Aorta (tissue), 5 donors: ENCODE data around the gene NPR1. TPM values are rescaled to one million over a fixed set of nuclear protein-coding genes. Genes with fewer than 3 reads are reported as not detected.
A peak's percentile ranks its signal among the peaks of the same experiment; 100 is the strongest.

ENCODE experiments used
- ATAC-seq: fragments of 200-7000 bp; cut with Tn5 transposase; one replicate; pipeline ENCODE4 v1.9.1; 2022; ENCODE audit warnings: moderate library complexity; ENCODE audit not compliant: low FRiP score
- DNase-seq, 2 donors: peaks; one replicate each; pipeline ENCODE4 v3.0.0-alpha.2; 2020
- H3K27ac ChIP-seq, 2 donors: one replicate each; pipeline ENCODE4 v1.5.1; 2013; ENCODE audit warnings: low read length in 2 of 2, mild to moderate bottlenecking in 2 of 2, moderate library complexity in 2 of 2, control low read depth in 1 of 2, inconsistent platforms in 1 of 2, low read depth in 1 of 2
- H3K27me3 ChIP-seq, 2 donors: one replicate each; pipeline ENCODE4 v1.6.1; 2013; ENCODE audit warnings: control low read depth in 1 of 2, low read length in 1 of 2, mild to moderate bottlenecking in 1 of 2, moderate library complexity in 1 of 2; ENCODE audit not compliant: insufficient read depth in 2 of 2, control insufficient read depth in 1 of 2
- H3K36me3 ChIP-seq, 2 donors: one replicate each; pipeline ENCODE4 v1.6.1; 2013; ENCODE audit warnings: control low read depth in 1 of 2, low read length in 1 of 2, mild to moderate bottlenecking in 1 of 2; ENCODE audit not compliant: insufficient read depth in 2 of 2, control insufficient read depth in 1 of 2
- H3K4me1 ChIP-seq, 2 donors: one replicate each; pipeline ENCODE4 v1.6.1; 2013; ENCODE audit warnings: low read length in 2 of 2, control low read depth in 1 of 2, mild to moderate bottlenecking in 1 of 2, moderate library complexity in 1 of 2; ENCODE audit not compliant: insufficient read depth in 2 of 2, control insufficient read depth in 1 of 2
- H3K4me3 ChIP-seq, 2 donors: one replicate each; pipeline ENCODE4 v1.5.1; 2013; ENCODE audit warnings: low read length in 2 of 2, control low read depth in 1 of 2, mild to moderate bottlenecking in 1 of 2
- H3K9me3 ChIP-seq: one replicate; pipeline ENCODE4 v1.6.1; 2013; ENCODE audit warnings: mild to moderate bottlenecking, low read length; ENCODE audit not compliant: control insufficient read depth
- WGBS, 2 donors: extraction: QIAGEN DNeasy Blood & Tissue Kit; methylation state at CpG; one replicate each; pipeline ENCODE4 v1.1.7; 2013; 5-methylcytosine and 5-hydroxymethylcytosine counted together
- intact Hi-C, 2 donors: fragments of 100-400 bp; cut with DNase I; formaldehyde crosslinking; loops; one replicate each; pipeline versions ENCODE4 v1.14.2 to v1.15.0; 2022
- long read RNA-seq, 2 donors: library from polyadenylated mRNA; unstranded; transcript quantifications; one replicate each; pipeline ENCODE4 v2.0.0, GENCODE V29; 2020 to 2021
- polyA plus RNA-seq, 2 donors: library from polyadenylated mRNA; stranded (reverse); fragments of 200-250 nt; gene quantifications; one replicate each; pipeline ENCODE4 v1.2.3, GENCODE V29; 2013
- total RNA-seq, 2 donors: library from RNA; stranded (reverse); fragmentation: NEBNext Ultra II Directional; extraction: Animal tissue kit (Norgen Biotek cat#: 25700); gene quantifications; one replicate each; pipeline ENCODE4 v1.2.1, GENCODE V29; 2021
- donor health status: healthy with polysubstance abuse.
- donor health status: Bipolar disorder and iron deficiency.
- donor health status: DM: no; HTN: no; CAD: no.
- donor health status: DM: no; HTN: no; CAD: no.
- donor health status: DM: yes; HTN: yes; CAD: no.

The NPR1 gene
- total RNA-seq (100 to 1,000 TPM; 116 to 168 TPM), polyA plus RNA-seq (100 to 1,000 TPM in 1 of 2 donors, 10 to 100 TPM in 1; 39.4 to 110 TPM)
- long read RNA-seq, donor 1, full-length matches to known transcripts: 115 of 316 reads
- long read RNA-seq, donor 1, partial matches to known transcripts: 166 of 316 reads
- long read RNA-seq, donor 1, other reads (novel, unspliced or antisense): 35 of 316 reads
- long read RNA-seq, donor 2, full-length matches to known transcripts: 56 of 120 reads
- long read RNA-seq, donor 2, partial matches to known transcripts: 41 of 120 reads
- long read RNA-seq, donor 2, other reads (novel, unspliced or antisense): 23 of 120 reads

DNA sequence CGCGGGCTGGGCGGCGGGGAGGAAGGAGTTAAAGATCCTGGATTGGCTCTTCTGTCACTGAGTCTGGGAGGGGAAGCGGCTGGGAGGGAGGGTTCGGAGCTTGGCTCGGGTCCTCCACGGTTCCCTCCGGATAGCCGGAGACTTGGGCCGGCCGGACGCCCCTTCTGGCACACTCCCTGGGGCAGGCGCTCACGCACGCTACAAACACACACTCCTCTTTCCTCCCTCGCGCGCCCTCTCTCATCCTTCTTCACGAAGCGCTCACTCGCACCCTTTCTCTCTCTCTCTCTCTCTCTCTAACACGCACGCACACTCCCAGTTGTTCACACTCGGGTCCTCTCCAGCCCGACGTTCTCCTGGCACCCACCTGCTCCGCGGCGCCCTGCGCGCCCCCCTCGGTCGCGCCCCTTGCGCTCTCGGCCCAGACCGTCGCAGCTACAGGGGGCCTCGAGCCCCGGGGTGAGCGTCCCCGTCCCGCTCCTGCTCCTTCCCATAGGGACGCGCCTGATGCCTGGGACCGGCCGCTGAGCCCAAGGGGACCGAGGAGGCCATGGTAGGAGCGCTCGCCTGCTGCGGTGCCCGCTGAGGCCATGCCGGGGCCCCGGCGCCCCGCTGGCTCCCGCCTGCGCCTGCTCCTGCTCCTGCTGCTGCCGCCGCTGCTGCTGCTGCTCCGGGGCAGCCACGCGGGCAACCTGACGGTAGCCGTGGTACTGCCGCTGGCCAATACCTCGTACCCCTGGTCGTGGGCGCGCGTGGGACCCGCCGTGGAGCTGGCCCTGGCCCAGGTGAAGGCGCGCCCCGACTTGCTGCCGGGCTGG is at the start of gene NPR1:
NPR1 (plus strand) TSS at position 170 of the 818 bp plus-strand sequence; CDS start at position 591, 421 bp downstream.
- DNase-seq (peak; percentile 87 to 93), ATAC-seq (peak; percentile 88)
- Histone ChIP-seq H3K4me1 (no peaks in the 10 kb centered on the region), H3K27me3 (no peaks in the 10 kb centered on the region), H3K4me3 (peak within 1 kb of the TSS; percentile 30 to 79), H3K9me3 (no peaks in the 10 kb centered on the region), H3K36me3 (peaks cover 4 to 7% of the 10 kb centered on the region in 2 donors), H3K27ac (peak within 1 kb of the TSS; percentile 17 to 63)
- 0% methylated on average over 66 to 78 of the region's 78 CpGs for WGBS, 2 donors
- intact Hi-C loops: loop anchor here (1.0 to 10.0 kb wide), 6 partner anchors 71 to 309 kb away; partner anchors contain the start of gene RAB13 (in 1 of the 2)

DNA sequence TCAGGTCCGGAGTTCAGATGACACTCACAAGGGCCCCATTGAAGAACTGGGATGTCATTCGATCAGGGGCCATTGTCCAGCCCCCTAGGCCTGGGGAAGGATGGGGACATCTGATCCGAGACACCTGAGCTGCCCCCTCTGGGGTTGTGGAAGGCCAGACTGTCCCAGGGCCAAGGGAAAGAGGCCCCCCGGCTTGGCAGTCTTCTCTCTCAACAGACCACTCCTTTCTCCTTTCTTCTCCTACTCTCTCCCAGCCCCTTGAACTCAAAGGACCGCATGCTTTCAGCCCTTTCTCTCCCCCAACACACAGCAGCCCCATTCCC is 49.2 kb upstream of the NPR1 start:
- Histone ChIP-seq H3K9me3 (no peaks in the 10 kb centered on the region), H3K27ac (no peak overlapping the region), H3K36me3 (no peaks in the 10 kb centered on the region), H3K4me1 (no peaks in the 10 kb centered on the region), H3K27me3 (no peaks in the 10 kb centered on the region), H3K4me3 (no peak overlapping the region)
- WGBS, 2 donors: 68 to 81% methylated on average over 5 of the region's 5 CpGs
- ATAC-seq (no peak), DNase-seq (peak in 1 of 2 donors; percentile 41)
- intact Hi-C loops: loop anchor here in 1 of 2 donors (5.0 kb wide), 1 partner anchor 122 kb away; no protein-coding TSS in a partner anchor

DNA sequence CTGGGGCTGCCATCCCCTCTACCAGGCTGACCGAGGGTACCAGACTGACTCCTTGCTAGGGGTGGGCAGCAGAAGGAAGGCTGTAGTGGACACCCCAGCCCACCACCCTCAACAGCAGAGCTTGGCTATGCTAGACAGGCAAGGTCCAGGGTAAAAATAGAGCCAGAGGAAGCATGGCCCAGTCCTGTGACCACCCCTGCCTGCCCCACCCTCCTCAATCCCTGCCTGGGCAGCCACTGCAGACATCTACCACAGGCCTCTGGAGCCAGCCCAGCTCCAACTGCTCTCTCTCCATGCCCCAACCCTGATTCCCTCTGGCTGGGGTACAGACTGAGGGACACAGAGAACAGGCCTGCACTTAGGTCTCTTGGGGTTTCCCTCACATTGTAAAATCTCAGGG is 48.5 kb upstream of the NPR1 start:
- 71 to 73% methylated on average over 1 of the region's 1 CpG for WGBS, 2 donors
- no peaks in the 10 kb centered on the region for H3K4me1 ChIP-seq
- intact Hi-C loops: loop anchor here in 1 of 2 donors (5.0 kb wide), 1 partner anchor 123 kb away; no protein-coding TSS in a partner anchor

DNA sequence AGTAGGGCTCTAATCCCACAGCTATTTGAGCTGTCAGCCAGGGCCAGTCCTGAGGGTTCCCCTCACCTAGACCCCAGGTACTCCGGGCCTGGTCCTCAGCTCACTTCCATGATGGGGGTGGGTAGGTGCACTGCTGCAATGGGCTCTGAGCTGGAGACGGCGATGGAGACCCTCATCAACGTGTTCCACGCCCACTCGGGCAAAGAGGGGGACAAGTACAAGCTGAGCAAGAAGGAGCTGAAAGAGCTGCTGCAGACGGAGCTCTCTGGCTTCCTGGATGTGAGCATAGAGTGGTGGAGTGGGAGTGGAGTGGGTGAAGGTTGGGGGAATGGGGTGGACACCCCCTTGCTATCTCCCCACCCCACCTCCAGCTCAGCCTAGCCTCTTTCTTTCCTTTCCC is 48.1 kb upstream of the NPR1 start:
- no peaks in the 10 kb centered on the region for H3K36me3 ChIP-seq
- H3K4me1 ChIP-seq: no peaks in the 10 kb centered on the region
- intact Hi-C loops: no loop called here
- ATAC-seq (no peak), DNase-seq (peak in 1 of 2 donors; percentile 70)
- no peaks in the 10 kb centered on the region for H3K27me3 ChIP-seq
- 73 to 77% methylated on average over 7 of the region's 7 CpGs for WGBS, 2 donors
- H3K9me3 ChIP-seq: no peaks in the 10 kb centered on the region
- no peak overlapping the region for H3K27ac ChIP-seq
- no peak overlapping the region for H3K4me3 ChIP-seq

More for the DNA sequence above, 48.5 kb upstream of the NPR1 start:
- H3K4me3 ChIP-seq: no peak overlapping the region
- no peak for ATAC-seq
- H3K27me3 ChIP-seq: no peaks in the 10 kb centered on the region
- DNase-seq: peak; percentile 60 to 65
- no peaks in the 10 kb centered on the region for H3K9me3 ChIP-seq
- H3K36me3 ChIP-seq: no peaks in the 10 kb centered on the region
- H3K27ac ChIP-seq: peak overlapping the region in 1 of 2 donors; percentile 6

DNA sequence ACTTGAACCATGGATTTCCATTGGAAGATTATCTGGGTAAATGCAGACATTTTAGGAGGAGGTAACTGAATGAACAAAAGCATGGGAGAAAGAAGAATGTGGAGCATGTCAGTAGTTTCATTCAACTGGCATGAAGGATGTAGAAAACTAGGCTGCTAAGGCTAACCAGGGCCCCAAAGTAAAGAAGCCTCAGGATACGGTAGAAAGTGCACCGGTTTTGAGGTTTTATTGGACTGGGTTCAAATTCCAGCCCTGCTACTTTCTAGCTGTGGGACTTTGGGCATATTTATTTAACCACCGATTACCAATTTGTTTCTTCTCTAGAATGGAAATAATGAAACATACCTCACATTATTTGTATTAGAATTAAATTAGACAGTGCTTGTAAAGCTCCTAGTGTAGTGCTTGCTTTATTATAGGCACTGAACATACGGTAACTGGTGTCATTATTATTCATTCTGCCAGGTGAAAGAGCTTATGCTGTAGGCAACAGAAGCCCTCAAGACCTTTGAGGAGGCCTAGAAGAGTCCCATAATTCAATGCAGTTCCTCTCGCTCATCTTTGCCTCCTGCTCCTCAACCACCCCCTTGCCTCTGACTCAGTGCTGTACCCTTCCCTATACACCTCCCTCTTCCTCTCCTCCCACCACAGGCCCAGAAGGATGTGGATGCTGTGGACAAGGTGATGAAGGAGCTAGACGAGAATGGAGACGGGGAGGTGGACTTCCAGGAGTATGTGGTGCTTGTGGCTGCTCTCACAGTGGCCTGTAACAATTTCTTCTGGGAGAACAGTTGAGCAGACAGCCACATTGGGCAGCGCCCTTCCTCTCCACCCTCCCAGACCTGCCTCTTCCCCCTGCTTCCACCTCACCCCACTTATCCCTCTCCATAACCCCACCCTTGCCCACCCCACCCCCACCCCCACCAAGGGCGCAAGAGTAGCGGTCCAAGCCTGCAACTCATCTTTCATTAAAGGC is 47.2 kb upstream of the NPR1 start:
- Histone ChIP-seq H3K27me3 (no peaks in the 10 kb centered on the region), H3K36me3 (no peaks in the 10 kb centered on the region), H3K4me1 (no peaks in the 10 kb centered on the region), H3K9me3 (no peaks in the 10 kb centered on the region), H3K4me3 (no peak overlapping the region), H3K27ac (no peak overlapping the region)
- 59 to 67% methylated on average over 10 of the region's 10 CpGs for WGBS, 2 donors
- no peak for DNase-seq
- intact Hi-C loops: no loop called here
- no peak for ATAC-seq

DNA sequence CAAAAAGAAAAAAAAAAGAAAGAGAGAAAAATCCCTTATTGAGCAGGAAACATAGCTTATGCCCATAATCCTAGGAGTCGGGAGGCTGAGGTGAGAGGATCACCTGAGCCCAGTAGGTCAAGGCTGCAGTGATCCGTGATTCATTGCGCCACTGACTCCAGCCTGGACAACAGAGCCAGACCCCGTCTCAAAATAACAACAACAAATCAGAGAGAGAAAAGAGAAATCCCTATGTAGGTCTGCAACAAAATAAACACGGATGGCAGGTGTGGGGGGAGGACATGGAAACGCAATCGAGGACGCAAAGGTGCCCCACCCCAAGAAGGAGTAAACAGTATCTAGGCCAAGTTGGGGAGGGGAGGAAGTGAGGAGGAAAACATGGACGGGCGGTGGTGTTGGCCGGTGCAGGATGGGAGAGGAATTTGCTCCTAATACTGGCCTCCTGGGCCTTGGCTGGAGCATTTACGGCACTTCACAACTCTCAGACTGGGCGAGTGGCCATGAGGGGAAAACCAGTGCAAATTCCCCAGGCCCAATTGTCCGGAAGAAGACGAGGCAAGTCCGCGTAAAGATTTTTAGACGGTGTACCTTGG is 45.2 kb upstream of the NPR1 start:
- Histone ChIP-seq H3K27me3 (no peaks in the 10 kb centered on the region), H3K4me3 (no peak overlapping the region), H3K4me1 (no peaks in the 10 kb centered on the region), H3K9me3 (no peaks in the 10 kb centered on the region), H3K36me3 (peaks cover 2 to 6% of the 10 kb centered on the region in 2 donors), H3K27ac (peak overlapping the region in 1 of 2 donors; percentile 69)
- DNase-seq: no peak
- intact Hi-C loops: no loop called here
- peak; percentile 52 for ATAC-seq
- WGBS, 2 donors: 53 to 56% methylated on average over 18 of the region's 18 CpGs

DNA sequence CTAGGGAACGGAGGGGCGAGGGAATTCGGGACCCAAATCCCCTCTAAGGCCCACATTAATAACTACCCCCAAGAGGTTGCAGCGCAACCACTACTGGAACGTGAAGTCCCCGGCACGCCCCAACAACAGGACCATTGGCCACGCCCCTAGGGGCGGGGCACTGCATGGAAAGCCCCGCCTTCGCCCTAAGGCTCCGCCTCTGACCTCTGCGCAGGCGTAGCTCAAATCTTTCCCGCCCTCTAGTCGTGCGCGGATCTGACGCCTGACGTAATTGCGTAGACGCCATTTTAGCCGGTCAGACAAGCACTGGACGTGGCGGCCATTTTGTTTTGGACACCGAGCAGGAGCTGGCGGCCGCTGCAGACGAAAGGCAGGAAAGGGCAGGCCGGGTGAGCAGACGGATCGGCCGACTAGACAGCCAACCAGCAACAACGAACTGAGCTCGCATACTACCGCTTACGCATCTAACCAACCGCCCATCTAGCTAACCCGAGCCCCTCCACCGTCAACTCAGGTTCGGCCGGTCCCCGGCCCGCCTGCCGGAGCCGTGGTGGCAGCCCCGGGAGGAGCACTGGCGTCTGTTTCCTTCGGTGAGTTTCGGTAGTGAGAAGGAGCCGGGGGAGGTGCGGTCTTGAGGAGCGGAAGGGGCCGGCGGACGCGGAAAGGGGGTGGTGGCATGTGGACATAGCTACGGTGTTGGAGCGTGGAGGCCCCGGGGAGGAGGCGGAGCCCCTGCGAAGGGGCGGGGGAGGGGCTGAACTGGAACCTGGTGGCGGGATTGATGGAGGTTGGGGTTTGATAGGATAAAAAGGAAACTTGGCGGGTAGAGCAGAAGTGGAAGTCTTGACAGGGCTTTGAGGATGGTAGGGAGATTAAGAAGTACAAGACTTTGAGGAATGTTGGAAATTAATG is 44.5 kb upstream of the NPR1 start, which contains the start of gene CHTOP:
CHTOP (plus strand) TSS at position 313 of the 912 bp plus-strand sequence. CDS start 2,523 bp downstream, outside the sequence.
- WGBS, 2 donors: 3% methylated on average over 65 of the region's 65 CpGs
- ATAC-seq (peak; percentile 98), DNase-seq (peak; percentile 98)
- Histone ChIP-seq H3K36me3 (peaks cover 2 to 6% of the 10 kb centered on the region in 2 donors), H3K4me3 (peak within 1 kb of the TSS; percentile 55 to 56), H3K4me1 (no peaks in the 10 kb centered on the region), H3K9me3 (no peaks in the 10 kb centered on the region), H3K27ac (peak within 1 kb of the TSS; percentile 71 to 97), H3K27me3 (no peaks in the 10 kb centered on the region)
- intact Hi-C loops: no loop called here
